NCI-H1694 treated with DMSO at 0.1 percent for 48 hours (cell line): ENCODE measurements around the gene SDHB.

Experiments
- DNase-seq: peaks from one replicate; lab custom pipeline; 2025; lab: John Stamatoyannopoulos, UW

The SDHB gene

GRCh38 chr1:17053685-17054410 is at the start of gene SDHB:
SDHB (minus strand) TSS chr1:17054032; CDS start chr1:17054019, 13 bp downstream.
- peak; percentile 84 for DNase-seq

GRCh38 chr1:17102232-17102631 is 48.4 kb upstream of the SDHB start:
- DNase-seq: no peak

GRCh38 chr1:17101261-17101660 is 47.4 kb upstream of the SDHB start:
- DNase-seq: no peak

GRCh38 chr1:17099616-17100340 is 45.9 kb upstream of the SDHB start:
- DNase-seq: no peak

GRCh38 chr1:17098446-17099317 is 44.9 kb upstream of the SDHB start:
- no peak for DNase-seq

GRCh38 chr1:17097787-17098186 is 44.0 kb upstream of the SDHB start:
- no peak for DNase-seq

GRCh38 chr1:17097147-17097546 is 43.3 kb upstream of the SDHB start:
- no peak for DNase-seq

GRCh38 chr1:17096584-17096983 is 42.8 kb upstream of the SDHB start:
- no peak for DNase-seq

GRCh38 chr1:17095141-17095540 is 41.3 kb upstream of the SDHB start:
- no peak for DNase-seq

- no peak for DNase-seq
These were observed 40.8 kb upstream of the SDHB start for GRCh38 chr1:17094664-17095063.

GRCh38 chr1:17093822-17094393 is 40.1 kb upstream of the SDHB start:
- DNase-seq: peak; percentile 44

- no peak for DNase-seq
These were observed 37.4 kb upstream of the SDHB start for GRCh38 chr1:17091252-17091651.

GRCh38 chr1:17089506-17089905 is 35.7 kb upstream of the SDHB start:
- no peak for DNase-seq

- no peak for DNase-seq
These were observed 32.9 kb upstream of the SDHB start for GRCh38 chr1:17086751-17087150.

- DNase-seq: no peak
These were observed 31.0 kb upstream of the SDHB start for GRCh38 chr1:17084787-17085186.

GRCh38 chr1:17082761-17083160 is 28.9 kb upstream of the SDHB start:
- no peak for DNase-seq

GRCh38 chr1:17081439-17081838 is 27.6 kb upstream of the SDHB start:
- DNase-seq: no peak

GRCh38 chr1:17080880-17081279 is 27.0 kb upstream of the SDHB start:
- no peak for DNase-seq

GRCh38 chr1:17080085-17080759 is 26.4 kb upstream of the SDHB start:
- no peak for DNase-seq

- DNase-seq: no peak
These were observed 25.4 kb upstream of the SDHB start for GRCh38 chr1:17078991-17079868.
